Glomerular endothelial cell (primary cell): ENCODE measurements around the gene COG5. TPM values are rescaled to one million over a fixed set of nuclear protein-coding genes. Genes with fewer than 3 reads are reported as not detected.

Experiments
- DNase-seq: peaks from one replicate; pipeline ENCODE4 v3.0.0-alpha.2; 2011; ENCODE audit warnings: low read depth, low spot score; ENCODE audit errors: extremely low read depth
- total RNA-seq: library from RNA; depleted of rRNA; stranded (reverse); fragments of >200 nt; gene quantifications from 2 replicates; pipeline ENCODE4 v1.2.3, GENCODE V29; 2015

COG5 gene
- 28.5 and 45.3 TPM in 2 replicates for total RNA-seq

DNA sequence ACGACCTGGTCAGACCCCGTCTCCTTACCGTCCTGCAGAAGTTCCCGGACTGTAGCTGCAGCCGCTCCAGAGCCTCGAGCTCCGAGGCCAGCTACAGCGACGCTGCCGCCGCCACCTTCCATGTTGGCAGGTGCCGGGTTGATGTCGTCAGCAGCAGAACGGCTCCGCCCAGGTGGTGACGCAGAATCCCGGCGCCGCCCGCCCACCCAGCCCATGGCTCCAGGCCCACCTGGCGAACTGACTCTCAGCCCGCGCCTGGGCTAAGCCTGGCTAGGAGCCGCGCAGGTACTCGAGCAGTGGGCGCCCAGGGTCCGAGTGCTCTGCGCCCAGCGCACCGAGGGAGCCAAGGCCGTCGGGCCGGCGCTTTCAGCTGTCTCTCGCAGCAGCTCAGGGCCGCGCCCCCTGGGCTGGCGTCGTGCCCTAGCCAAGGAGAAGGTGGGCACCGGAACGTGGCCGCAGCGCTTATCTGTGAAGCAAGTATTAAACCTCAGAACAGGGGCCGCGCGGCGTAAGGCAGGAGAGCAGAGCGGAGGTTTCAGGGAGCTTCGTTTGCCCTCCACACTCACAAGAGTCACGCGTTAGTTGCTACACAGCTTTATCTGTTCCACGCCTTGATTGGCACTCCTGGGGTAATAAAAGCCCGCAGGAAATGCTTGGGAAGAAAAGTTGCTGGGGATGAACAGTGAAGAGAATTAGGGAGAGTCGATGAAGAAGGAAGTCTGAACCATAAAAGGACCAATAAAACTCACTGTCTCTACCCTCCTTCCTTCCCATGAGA lies at the start of gene COG5, which contains the start of gene DUS4L:
COG5 (minus strand) TSS at position 146 of the 778 bp plus-strand sequence; CDS start at position 122, 24 bp downstream.
DUS4L (plus strand) TSS at position 197 of the 778 bp plus-strand sequence. CDS start 3,100 bp downstream, outside the sequence.
- no peak for DNase-seq

DNA sequence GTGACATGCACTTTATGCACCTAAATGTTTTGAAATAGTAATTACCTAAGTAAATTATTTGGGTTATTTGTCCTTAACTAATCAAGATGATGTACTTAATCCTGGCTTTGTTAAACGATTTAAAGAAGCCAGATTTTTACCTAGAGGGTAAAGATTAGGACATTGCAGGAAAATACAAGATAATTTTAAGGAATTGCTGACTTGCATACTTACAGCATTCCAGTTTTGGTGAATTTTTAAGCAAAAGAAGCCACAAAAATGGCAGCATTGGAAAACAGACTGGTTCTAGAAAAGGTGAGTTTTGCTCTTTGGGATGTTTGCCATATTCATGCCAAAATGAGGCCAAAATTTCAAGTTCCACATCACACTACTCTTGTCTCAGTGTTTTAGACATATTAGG lies 49.7 kb upstream of the COG5 start:
- DNase-seq = no peak

DNA sequence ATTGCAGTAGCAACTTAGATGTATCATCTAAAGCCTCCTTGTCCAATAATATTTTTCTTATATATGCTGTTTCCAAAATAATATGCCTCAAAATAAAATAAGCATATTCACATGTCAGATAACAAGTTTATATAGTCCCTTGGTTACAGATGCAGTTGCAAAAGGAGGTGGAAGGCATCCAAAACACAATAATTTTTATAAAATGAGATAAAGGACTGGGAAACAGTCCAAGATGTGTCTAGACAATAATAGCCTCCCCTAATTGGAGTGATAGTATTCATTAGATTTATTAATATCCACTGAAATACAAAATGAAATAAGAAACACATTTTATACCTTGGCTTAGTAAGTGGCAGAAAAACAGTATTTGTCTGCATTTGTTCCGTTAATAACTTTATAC lies 46.6 kb upstream of the COG5 start:
- DNase-seq = no peak

DNA sequence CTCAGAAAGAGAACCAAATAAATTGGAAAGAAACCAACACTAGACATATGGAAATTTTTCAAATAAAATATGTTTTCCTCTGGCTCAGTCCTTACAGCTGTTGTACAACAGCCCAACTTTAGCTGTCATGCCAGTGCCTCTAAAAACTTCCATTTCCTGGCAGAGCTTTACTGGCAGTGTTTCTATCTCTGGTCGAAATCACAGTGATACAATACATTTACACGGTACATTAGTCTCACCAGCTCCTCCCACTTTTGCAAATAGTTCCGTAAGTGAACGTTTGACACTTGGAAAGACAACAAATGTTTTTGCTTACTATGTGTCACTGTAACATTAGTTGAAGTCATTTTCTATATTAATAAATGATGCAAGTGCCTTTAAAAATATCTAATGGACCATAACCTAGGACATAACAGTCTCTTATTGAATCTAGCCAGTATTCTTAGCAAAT lies 46.1 kb upstream of the COG5 start:
- DNase-seq = no peak

DNA sequence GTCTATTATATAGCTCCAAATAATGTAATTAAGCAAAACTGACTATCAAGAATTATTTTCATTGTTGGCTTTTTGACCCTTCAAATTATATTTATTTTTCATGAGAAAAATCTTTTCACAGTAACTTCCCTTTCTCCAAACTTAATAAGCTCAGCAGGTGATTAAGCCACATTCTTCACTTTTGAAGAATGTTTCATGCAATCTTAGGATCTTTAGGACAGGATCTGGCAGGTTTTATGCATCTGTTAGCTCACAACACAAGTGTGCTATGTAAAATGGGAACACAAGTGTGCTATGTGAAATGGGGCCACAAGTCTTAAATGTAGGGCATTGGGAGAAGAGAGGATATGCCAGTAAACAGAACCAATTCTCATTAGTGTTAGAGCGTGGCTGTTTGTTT lies 42.6 kb upstream of the COG5 start:
- no peak for DNase-seq

DNA sequence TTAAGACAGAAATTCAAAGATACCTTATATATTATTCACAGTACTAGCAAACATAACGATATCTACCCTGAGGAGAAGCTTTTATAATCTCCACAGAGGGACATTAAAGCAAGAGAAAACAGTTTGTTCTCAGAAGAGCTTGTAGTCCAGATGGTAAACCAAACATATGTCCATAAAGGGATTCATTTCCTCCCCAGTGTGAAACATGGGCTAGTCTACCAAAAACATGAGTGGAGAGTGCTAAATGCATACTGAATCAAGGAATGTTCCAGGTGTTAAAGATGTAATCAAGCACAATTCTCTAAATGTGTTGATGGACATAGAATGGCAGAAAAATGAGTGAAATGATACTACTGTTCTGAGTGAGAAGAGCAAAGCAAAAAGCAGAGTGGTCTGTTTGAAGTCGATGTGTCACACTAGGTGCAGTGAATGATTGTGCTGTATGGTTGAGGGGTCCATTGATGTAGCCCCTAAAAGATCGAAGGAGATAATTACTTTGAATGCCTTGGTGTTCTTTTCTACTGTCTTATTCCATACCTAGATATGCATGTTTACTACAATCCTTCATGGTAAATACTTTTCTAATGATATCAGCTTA lies 41.6 kb upstream of the COG5 start:
- DNase-seq = no peak

DNA sequence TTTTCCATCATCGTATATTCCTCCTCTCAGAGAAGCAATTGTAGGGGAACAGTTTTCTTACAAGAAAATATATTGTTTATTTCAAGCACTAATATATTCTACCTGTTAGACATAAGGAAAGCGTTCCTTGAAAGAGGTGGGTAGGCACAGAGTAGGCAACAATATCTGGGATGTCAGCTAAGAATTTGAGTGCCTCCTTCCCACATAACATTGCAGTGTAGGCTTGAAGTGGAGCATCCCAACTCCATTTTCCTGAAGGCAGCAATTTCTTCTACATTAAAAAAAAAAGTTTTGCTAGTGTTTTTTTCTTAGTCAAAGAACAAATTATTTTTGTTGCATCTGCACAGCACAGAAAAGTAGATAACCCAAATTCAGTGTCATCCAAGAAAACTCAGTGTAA lies 37.1 kb upstream of the COG5 start:
- DNase-seq = no peak

DNA sequence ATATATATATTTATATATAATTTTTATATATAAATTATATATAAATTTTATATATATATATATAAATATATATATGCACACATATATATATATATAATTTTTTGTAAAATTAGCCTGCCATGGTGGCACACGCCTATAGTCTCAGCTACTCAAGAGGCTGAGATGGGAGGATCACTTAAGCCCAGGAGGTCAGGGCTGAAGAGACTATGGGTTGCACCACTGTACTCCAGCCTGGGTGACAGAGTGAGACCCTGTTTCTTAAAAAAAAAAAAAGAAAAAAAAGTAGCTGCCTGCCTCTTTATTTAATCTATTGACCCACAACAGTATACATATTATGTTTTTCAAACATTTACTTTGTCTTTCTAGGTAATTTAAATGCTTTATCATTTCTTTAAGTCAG lies 35.5 kb upstream of the COG5 start:
- no peak for DNase-seq

DNA sequence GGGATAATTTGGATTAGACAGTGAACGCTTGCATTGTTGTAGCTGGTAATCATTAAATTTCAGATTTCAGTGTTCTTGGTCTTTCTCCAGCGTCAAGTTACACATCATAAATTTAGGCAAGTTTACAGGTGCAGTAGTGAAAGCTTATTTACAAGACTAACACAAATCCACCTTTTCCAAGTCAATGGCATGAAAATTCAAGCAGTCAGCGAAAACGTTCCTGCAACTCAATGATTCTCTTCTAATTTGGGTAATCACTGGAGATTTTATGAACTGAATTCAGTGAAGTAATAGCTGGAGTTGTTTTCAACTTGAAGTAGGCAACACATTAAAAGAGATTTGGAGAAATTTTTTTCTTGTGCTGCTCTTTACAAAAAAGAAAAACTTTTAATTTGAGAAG lies 34.2 kb upstream of the COG5 start:
- DNase-seq = no peak

DNA sequence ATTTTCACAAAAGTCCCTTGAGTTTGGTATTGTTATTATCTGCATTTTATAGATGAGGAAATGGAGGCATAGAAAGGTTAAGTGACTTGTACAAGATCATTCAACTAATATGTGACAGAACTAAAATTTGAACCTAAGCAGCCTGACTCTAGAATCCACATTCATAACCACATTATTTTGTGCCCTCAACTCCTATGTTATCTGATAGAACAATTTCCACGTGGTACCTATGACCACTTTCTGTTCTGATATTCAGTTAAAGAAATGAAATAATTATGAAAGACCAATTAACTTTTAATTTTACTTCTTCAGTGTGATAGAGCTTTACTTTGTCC lies 33.8 kb upstream of the COG5 start:
- no peak for DNase-seq

DNA sequence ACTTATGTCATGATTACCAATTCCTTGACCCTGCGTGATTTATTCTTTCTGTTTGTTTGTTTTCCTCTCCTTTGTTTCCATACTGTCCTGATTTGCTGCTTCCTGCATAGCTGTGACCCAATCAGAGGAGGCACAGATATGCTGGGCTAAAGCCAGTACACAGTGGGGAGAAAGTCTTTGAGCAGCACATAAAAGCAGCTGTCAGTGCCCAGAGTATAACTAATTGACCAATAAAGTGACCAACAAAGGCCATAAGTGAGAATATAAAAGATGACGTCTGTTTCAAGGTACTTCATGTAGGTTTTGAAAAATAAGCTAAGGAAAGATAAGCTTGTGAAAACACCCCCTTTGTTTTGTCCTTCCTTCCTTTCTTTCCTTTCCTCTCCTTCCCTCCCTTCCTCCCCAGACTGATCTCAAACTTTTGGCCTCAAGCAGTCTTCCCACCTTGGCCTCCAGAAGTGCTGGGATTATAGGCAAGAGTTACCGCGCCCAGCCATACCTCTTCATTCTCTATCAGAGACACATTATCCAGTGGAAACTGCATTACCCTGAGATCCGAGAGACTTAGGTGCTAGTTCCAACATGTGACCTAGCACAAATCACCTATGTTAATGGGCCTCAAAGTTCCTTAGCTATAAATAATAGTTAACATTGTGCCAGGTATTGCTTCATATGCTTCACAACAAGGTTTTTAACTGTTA lies 33.3 kb upstream of the COG5 start:
- peak; percentile 83 for DNase-seq

DNA sequence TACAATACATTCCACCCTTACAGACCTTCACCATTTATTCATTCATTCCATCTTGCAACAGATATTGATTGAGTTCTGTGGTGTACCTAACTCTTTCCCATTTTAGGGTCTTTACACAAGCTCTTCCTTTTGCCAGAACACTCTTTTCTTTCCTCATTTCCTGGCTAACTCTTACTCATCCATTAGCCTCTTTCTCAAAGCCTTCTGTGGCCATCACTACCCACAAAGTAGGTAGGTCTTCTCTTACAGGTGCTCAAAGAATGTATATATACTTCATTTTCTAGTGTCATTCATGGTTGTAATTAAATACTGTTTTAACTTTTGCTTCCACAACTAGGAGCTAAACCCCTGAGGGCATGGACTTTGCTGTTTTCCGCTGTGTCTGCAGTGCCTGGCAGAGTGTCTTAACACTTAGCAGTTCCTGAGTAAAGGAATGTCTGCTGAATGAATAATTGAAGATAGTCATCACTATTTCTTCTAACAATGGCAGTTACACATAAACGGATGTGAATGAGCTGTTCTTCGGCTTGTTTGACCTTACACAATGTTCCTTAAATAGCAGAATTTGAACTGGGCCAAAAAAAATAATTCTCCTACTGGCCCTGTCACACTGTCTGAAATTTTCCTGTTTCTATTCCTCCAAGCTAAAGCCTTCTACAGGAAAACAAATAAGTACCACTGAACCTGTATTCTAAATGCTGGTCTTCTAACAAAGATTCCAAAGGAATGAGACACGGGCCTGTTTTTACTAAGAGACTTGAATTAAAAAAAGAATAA lies 31.4 kb upstream of the COG5 start:
- DNase-seq = peak; percentile 98

DNA sequence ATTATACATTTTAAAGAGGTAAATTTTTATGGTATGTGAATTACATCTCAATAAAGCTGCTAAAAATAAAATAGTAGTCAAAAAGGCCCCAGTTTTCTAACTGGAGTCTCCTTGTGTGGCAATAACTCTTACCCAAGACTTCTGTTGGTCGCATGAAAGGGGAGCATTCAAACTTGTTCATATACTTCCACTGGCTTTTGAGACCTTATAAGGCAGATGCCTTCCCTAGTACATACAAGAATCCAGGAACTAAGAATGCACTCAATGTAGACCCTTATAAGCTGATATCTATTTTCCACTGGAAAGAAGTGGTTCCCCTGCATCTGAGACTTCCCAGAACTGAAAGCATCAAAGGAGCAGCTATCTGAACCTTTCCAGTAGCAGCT lies 29.3 kb upstream of the COG5 start:
- no peak for DNase-seq

DNA sequence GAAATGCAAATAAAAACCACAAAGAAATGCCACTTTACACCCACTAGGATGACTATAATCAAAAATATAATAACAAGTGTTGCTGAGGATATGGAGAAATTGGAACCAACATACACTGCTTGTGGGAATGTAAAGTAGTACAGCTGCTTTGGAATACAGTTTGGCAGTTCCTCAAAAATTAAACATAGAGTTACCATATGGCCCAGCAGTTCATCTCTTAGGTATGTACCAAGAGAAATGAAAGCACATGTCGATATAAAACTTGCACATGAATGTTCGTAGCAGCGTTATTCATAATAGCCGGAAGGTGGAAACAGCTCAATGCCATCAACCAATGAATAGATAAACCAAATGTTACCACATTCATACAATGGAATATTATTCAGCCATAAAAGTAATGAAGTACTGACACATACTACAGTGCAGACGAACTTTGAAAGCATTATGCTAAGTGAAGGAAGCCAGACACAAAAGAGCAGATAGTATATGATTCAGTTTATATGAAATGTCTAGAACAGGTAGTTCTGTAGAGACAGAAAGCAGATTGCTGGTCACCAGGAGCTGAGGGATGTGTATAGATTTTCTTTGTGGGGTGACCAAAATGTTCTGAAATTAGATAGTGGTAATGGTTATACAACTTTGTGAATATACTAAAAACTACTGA lies 28.8 kb upstream of the COG5 start:
- no peak for DNase-seq

DNA sequence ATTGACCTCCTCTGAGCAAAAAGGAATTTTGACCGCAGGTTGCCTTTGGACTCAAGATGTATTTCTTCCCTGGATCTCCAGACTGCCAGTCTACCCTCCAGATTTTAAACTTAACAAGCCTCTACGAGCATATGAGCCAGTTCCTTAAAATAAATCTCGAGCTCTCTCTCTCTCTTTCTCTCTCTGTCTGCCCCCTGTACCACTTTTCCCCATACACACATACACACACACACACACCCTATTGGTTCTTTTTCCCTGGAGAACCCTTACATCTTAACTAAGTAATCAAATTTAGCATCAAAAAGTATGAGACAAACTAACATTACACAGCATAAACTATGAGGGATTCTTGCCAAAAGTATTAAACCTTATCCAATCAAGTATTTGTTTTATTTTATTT lies 27.7 kb upstream of the COG5 start:
- no peak for DNase-seq

DNA sequence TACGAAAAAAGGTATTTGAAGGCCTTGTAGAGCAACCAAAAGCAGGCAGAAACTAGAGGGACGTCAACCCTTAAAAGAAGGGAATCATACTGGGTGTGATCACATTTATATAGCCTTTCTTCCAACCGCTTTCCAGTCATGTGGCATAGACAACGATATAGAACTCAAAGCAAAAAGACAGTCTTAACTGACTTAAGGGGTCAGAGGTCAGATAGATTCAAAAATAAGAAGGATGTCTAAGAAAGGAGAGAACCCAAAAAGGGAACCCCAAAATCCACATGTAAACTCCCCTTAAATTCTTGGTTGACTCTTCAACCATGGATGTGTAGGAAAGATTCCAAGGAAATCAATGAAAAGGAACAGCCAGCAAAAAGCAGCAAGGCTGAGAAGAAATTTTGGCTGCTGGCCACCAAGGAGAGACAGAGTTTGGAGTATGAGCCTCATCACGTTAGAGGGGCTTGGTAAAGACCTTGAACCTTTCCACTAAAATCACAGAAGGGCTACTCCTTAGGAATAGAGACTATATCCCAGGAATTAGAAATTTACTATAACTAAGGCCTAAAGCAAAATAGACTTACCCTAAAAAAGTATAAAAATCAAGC lies 24.9 kb upstream of the COG5 start:
- DNase-seq = no peak

DNA sequence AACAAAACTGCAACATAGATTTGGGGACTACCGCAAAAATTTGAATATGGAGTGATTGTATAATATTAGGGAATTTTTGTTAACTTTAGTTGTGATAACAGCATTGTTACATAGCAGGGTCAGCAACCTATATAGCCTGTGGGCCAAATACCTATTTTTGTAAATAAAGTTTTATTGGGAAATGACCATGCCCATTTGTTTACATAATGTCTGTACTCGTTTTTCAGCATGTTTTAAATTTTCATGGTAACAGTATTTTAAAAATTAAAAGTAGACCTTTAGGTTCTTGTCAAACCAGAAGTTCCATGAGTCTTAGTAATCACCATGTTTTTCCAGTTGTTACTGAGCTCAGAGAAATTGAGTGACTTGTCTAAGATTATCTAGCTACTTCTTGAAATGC lies 21.0 kb upstream of the COG5 start:
- DNase-seq = no peak

DNA sequence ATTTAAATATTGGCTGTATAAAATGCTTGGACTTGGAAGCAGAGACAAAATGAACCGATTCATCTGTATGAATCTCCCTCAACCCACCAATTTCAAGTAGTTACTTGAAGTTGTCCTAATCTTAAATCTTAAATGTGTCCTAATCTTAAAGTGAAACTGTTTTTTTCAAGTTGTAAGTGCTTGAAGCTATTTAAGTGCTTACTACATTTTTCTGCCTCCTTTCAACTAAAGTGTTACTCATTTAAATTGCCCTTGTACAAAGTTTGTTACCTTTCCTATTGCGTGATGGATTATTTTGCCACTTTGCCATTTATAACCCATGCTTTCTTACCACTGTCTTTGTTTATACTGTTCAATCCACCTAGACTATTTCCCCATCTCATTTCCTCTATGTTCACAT lies 19.2 kb upstream of the COG5 start:
- no peak for DNase-seq

DNA sequence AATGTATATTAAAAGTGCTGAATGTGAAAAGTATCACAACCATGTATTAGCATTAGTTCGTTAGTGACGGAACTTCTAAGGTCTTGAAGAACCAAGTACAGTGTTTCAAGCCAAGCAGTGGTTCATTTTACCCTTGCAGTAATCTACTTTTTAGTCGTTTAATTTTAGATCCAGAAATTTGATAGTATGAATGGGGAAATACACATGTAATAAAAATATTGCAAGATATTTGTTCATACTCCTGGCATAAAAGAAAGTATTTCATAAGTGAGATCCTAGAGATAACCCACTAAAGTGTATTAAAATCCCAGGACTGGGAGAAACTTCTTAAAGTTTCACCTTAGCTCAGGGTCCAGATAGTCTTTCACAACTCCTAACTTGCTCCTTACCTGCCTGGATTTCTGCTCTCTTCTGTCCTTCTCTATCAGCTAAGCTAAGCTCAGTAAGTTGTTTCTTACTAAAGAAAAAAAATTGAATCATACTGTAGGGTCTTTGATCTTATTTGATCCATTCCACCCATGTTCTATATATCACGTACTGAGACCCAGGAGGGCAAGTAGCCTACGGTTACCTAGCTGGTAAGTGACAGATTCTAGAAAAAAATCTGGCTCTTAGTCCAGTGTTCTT lies 17.8 kb upstream of the COG5 start:
- DNase-seq = no peak
